AG09319 (cell line): ENCODE measurements around the gene GALP.
"Not testable (repeated sequence)": the region's sequence is repeated elsewhere in the genome, so short reads cannot be mapped to it uniquely, and the experiment has no call there.

Experiments
- DNase-seq: peaks from one replicate; pipeline ENCODE4 v3.0.0-alpha.2; 2010; ENCODE audit warnings: low read depth; ENCODE audit errors: extremely low read depth
- TF ChIP-seq, protein P1 (sequence below): IDR thresholded peaks from 2 replicates; pipeline ENCODE4 v1.5.1; 2011; ENCODE audit warnings: low read depth, mild to moderate bottlenecking, inconsistent platforms, low read length, moderate library complexity

GALP gene

DNA sequence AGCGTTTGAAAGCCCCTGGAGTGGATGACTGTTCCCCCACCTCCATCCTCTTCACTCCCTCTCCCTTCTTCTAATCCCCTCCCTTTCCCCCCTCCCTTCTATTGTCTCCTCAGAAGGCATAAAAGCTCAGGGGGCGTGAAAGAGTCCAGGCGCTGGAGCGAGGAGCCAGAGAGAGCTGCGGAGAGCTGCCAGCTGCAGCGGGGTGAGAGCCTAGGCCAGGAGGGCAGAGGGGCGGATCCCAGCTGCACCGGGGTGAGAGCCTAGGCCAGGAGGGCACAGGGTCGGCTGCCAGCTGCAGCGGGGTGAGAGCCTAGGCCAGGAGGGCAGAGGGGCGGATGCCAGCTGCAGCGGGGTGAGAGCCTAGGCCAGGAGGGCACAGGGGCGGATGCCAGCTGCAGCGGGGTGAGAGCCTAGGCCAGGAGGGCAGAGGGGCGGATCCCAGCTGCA is at the start of gene GALP:
GALP (plus strand) TSS at position 148 of the 447 bp plus-strand sequence. CDS start 1,101 bp downstream, outside the sequence.
- not testable (repeated sequence) for DNase-seq

DNA sequence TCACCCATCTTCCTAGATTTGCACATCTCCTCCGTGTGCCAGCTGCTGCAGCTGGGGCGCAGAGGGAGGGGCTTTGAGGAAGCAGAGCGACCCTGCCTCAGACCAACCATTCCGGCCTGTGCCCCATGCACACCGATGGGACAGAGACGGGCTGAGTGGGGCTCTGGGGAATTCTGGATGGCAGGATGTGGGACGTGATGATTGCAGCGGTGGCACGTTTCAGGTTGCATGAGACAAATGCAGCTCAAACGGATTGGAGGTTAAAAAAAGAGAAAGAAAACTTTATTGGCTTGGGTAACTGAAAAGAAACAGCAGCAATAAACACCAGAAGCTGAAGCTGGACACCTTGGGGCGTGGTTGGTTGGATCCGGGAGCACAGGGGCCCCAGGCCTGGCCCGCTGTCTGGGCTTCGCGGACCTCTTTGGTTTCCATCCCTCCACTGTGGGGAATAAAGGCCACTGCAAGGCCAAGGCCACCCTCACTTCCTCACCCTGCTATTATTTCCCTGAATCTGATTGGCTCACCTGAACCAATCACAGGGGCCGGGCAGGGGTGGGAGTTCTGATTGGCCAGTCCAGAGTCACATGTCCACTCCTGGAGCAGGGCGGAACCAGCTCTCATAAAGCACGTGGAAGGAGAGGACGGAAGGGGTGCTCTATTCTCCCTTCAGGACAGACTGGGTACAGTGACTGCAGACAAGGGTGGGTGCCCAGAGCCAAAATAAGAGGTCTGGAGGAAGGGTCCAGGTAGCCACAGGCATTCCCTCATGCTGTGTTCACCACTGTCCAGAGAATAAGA is 48.6 kb upstream of the GALP start:
- DNase-seq, result no peak
- TF ChIP-seq, protein P1, sequence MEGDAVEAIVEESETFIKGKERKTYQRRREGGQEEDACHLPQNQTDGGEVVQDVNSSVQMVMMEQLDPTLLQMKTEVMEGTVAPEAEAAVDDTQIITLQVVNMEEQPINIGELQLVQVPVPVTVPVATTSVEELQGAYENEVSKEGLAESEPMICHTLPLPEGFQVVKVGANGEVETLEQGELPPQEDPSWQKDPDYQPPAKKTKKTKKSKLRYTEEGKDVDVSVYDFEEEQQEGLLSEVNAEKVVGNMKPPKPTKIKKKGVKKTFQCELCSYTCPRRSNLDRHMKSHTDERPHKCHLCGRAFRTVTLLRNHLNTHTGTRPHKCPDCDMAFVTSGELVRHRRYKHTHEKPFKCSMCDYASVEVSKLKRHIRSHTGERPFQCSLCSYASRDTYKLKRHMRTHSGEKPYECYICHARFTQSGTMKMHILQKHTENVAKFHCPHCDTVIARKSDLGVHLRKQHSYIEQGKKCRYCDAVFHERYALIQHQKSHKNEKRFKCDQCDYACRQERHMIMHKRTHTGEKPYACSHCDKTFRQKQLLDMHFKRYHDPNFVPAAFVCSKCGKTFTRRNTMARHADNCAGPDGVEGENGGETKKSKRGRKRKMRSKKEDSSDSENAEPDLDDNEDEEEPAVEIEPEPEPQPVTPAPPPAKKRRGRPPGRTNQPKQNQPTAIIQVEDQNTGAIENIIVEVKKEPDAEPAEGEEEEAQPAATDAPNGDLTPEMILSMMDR, result no peak

DNA sequence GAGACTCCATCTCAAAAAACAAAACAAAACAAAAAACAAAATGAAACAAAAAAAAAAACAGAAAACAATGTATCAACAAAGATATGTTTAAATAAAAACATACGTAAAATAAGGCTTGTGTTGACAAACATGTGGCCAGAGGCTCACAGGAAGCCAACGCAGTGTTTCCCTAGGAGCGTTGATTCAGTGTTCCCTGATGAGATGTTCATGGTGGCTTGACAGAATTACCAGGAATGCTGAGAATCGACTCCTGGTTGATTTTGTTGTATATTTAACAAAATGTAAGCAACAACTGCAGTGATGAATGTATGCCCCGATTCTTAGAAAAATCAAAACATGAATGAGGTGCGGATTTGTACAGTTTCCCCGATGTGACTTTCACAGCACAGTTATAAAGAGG is 45.8 kb upstream of the GALP start:
- TF ChIP-seq, protein P1, result no peak
- no peak for DNase-seq

DNA sequence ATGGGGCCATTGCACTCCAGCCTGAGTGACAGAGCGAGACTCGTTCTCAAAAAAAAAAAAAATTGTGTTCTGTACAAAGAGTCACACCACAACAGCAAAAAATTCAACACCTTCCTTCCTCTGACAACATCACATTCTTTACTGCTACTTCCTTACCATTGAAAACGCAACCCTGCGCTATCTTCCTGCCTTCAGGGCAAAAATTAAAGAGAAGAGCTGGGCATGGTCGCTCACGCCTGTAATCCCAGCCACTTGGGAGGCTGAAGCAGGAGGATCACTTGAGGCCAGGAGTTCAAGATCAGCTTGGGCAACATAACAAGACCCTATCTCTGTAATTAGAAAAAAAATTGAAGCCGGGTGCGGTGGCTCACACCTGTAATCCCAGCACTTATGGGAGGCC is 44.2 kb upstream of the GALP start:
- no peak for DNase-seq
- TF ChIP-seq, protein P1, result no peak

DNA sequence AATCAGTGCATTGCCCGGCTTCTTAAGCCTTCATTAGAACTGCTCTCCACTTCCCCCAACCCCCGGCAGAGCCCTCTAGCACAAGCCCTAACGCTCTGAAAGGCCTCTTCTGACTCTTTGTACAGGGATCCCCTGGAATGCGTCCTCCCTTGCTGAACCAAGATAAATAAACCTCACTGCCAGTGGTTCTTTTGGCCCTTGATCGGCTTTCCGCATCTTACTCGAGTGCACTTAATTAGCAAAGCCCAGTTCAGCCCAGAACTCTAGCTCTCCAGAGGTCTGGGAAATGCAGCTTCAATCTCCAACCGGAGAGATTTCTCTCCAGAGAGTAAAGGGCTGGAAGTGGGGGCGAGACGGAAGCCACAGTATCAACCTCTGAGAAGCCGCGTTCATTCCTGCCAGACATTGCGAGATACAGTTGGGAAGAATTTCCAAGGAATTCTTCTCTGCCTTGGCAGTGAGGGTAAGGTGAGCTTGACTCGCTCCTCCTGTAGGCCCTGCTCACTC is 43.4 kb upstream of the GALP start:
- peak; percentile 36 for DNase-seq
- TF ChIP-seq, protein P1, result no peak

DNA sequence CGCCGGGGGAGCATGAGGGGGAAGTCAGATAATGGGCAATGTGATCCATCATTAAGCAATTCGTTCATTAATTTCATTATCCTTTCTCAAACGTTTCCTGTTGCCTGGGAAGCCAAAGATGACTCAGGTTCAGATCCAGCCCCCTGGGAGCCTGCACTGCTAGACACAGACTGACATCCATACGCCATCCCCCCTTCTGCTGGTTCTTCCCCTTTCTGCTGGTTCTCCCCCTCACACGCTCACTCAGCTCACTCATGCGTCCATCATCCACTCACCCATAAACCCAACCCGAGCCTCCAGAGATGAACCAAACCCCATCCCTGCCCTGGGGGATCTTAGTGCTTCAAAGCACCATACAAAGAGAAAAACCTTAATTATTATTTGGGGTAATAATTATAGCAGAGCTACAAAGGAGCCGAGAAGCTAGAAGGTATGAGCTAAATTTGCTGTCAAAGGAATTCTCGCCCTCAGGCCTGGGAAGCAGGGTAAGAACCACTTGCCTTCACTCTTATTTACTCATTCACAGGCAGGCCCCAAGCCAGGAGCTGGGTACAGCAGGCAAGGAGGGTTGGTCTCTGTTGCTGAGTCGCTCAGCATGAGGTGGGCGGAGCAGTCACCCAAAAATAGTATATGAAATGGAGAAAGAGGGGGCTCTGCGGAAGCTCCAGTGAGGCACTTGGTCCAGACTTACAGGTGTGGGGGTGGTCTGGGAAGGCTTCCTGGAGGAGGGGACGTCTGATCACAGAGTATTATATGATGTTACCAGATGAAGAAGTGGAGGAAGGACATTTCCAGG is 41.8 kb upstream of the GALP start:
- DNase-seq, result no peak
- TF ChIP-seq, protein P1, result no peak

DNA sequence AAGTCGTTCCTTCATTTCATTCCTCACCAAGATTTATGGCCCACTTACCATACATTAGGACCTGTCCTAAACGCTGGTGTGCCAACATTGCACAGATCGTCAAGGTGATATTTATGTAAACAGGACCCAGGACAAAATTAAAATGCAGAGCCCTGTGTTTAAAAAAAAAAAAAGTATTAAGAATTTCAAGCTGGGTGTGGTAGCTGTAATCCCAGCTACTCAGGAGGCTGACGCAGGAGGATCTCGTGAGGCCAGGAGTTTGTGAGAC is 41.2 kb upstream of the GALP start:
- no peak for DNase-seq
- TF ChIP-seq, protein P1, result no peak
